Panc1 (cell line): ENCODE results near the gene ZBTB37. TPM values are rescaled to one million over a fixed set of nuclear protein-coding genes. Genes with fewer than 3 reads are reported as not detected.
A peak's percentile ranks its signal among the peaks of the same experiment; 100 is the strongest.

Experiments used
- ATAC-seq: fragments of 200-7000 bp; cut with Tn5 transposase; 2 replicates; pipeline ENCODE4 v1.9.1; 2020; ENCODE audit warnings: mild to moderate bottlenecking, moderate library complexity
- BruUV-seq: library from RNA; stranded (reverse); fragments of 400-500 nt; replicated peaks from 2 replicates; lab custom pipeline; 2021; lab: Mats Ljungman, UMichigan
- CTCF ChIA-PET: fragments of 300-600 bp; sonication (Branson Sonifier 250); formaldehyde crosslinking; loops from one replicate; lab custom pipeline; 2022; ENCODE audit warnings: antibody characterized with exemption; lab: Charles Lee
- POLR2A ChIA-PET: fragments of 300-600 bp; sonication (Branson Sonifier 250); formaldehyde crosslinking; loops from one replicate; lab custom pipeline; 2022; ENCODE audit warnings: antibody characterized with exemption; lab: Charles Lee
- DNase-seq: peaks from one replicate; pipeline ENCODE4 v3.0.0-alpha.2; 2010; ENCODE audit warnings: low read depth, low spot score
- H3K27ac ChIP-seq: 2 replicates; pipeline ENCODE4 v1.5.1; 2011; ENCODE audit warnings: mild to moderate bottlenecking, low read length, inconsistent platforms
- H3K27me3 ChIP-seq: fragments of 200-500 bp; sonication (Bioruptor generic); 2 replicates; pipeline ENCODE4 v1.6.0; 2014; ENCODE audit warnings: low read length, inconsistent platforms; ENCODE audit not compliant: control insufficient read depth, insufficient read depth
- H3K36me3 ChIP-seq: fragments of 200-500 bp; sonication (Bioruptor generic); 2 replicates; pipeline ENCODE4 v1.5.1; 2014; ENCODE audit warnings: inconsistent platforms, mild to moderate bottlenecking, low read length, moderate library complexity; ENCODE audit not compliant: control insufficient read depth, insufficient read depth
- H3K4me1 ChIP-seq: 2 replicates; pipeline ENCODE4 v1.5.1; 2011; ENCODE audit warnings: inconsistent platforms, mild to moderate bottlenecking, low read length, moderate library complexity; ENCODE audit not compliant: control insufficient read depth, insufficient read depth
- H3K4me3 ChIP-seq, 2 experiments: 2 replicates each; pipeline ENCODE4 v1.5.1; 2011 to 2012; ENCODE audit warnings: low read depth in 2 of 2, low read length in 2 of 2, mild to moderate bottlenecking in 2 of 2, inconsistent platforms in 1 of 2, moderate library complexity in 1 of 2
- H3K9me3 ChIP-seq: fragments of 200-500 bp; sonication (Bioruptor generic); 2 replicates; pipeline ENCODE4 v1.5.1; 2014; ENCODE audit warnings: low read depth, mild to moderate bottlenecking, inconsistent platforms, low read length, moderate library complexity; ENCODE audit not compliant: control insufficient read depth, insufficient read depth
- CTCF ChIP-seq: fragments of 450-650 bp; IDR thresholded peaks from 2 replicates; pipeline ENCODE4 v1.5.1; 2017; ENCODE audit warnings: mild to moderate bottlenecking
- POLR2AphosphoS5 ChIP-seq: IDR thresholded peaks from 2 replicates; pipeline ENCODE4 v1.6.1; 2012; ENCODE audit warnings: mild to moderate bottlenecking, low read depth, low read length, moderate library complexity
- REST ChIP-seq, 2 experiments: IDR thresholded peaks; 2 replicates each; pipeline ENCODE4 v1.6.1; 2011 to 2012; ENCODE audit warnings: low read depth in 2 of 2, control low read depth in 1 of 2, low read length in 1 of 2, mild to moderate bottlenecking in 1 of 2, moderate library complexity in 1 of 2; ENCODE audit not compliant: insufficient read depth in 1 of 2
- SIN3A ChIP-seq: IDR thresholded peaks from 2 replicates; pipeline ENCODE4 v1.6.1; 2012; ENCODE audit warnings: low read depth, mild to moderate bottlenecking, low read length, moderate library complexity, borderline replicate concordance; ENCODE audit not compliant: insufficient read depth
- TCF7L2 ChIP-seq: IDR thresholded peaks from 2 replicates; pipeline ENCODE4 v1.6.1; 2011; ENCODE audit warnings: mild to moderate bottlenecking, low read depth, low read length, inconsistent platforms
- in situ Hi-C: cut with HindIII; loops from 2 replicates; pipeline ENCODE4 v1.10.0; 2016; ENCODE audit warnings: low sequenced_read_pairs, low pct_unique_long_range_greater_than_20kb
- intact Hi-C: fragments of 100-400 bp; cut with micrococcal nuclease; formaldehyde crosslinking; loops from one replicate; pipeline ENCODE4 v1.10.0; 2022; ENCODE audit not compliant: unreplicated experiment
- total RNA-seq: library from RNA; stranded (reverse); gene quantifications from one replicate; pipeline ENCODE4 v1.2.1, GENCODE V29; 2021; ENCODE audit not compliant: unreplicated experiment

Gene ZBTB37
- total RNA-seq, 1 experiment from 2014 or later = 11.6 TPM

- Histone ChIP-seq H3K27me3 (no peaks in the 10 kb centered on the region), H3K4me1 (peaks cover 33% of the 10 kb centered on the region), H3K36me3 (peaks cover 42% of the 10 kb centered on the region), H3K9me3 (no peaks in the 10 kb centered on the region), H3K4me3 (peak overlapping the region; percentile 79 to 95), H3K27ac (peak overlapping the region; percentile 96)
- no peak for ATAC-seq
- ChIA-PET CTCF (no interaction called here), POLR2A (no interaction called here)
- in situ Hi-C loops = no loop called here
- TF ChIP-seq SIN3A (no peak), POLR2AphosphoS5 (no peak), TCF7L2 (no peak), REST (IDR thresholded peaks at IDR 0.05; ENCODE audit: insufficient read depth in 1 of 2, low read depth in 2 of 2, low read length in 1 of 2) (no peak), CTCF (no peak)
- DNase-seq = no peak
- intact Hi-C loops = no loop called here
- BruUV-seq = no TSS peak
These were observed 2.6 kb upstream of the ZBTB37 start for GRCh38 chr1:173865468-173866164.

- ChIA-PET POLR2A (no interaction called here), CTCF (no interaction called here)
- ATAC-seq (no peak), DNase-seq (no peak)
- no peaks in the 10 kb centered on the region for H3K9me3 ChIP-seq
- H3K4me3 ChIP-seq = peak overlapping the region; percentile 79 to 95
- in situ Hi-C loops = no loop called here
- peaks cover 42% of the 10 kb centered on the region for H3K36me3 ChIP-seq
- intact Hi-C loops = no loop called here
- peaks cover 33% of the 10 kb centered on the region for H3K4me1 ChIP-seq
- BruUV-seq = no TSS peak
- peak overlapping the region; percentile 96 for H3K27ac ChIP-seq
- no peaks in the 10 kb centered on the region for H3K27me3 ChIP-seq
- TF ChIP-seq SIN3A (no peak), TCF7L2 (no peak), POLR2AphosphoS5 (peak; percentile 23; the same call in 1 of the 2 replicates)
These were observed 1.6 kb upstream of the ZBTB37 start for GRCh38 chr1:173866413-173867115.
